ENCODE data around the gene GPR39.

DNA sequence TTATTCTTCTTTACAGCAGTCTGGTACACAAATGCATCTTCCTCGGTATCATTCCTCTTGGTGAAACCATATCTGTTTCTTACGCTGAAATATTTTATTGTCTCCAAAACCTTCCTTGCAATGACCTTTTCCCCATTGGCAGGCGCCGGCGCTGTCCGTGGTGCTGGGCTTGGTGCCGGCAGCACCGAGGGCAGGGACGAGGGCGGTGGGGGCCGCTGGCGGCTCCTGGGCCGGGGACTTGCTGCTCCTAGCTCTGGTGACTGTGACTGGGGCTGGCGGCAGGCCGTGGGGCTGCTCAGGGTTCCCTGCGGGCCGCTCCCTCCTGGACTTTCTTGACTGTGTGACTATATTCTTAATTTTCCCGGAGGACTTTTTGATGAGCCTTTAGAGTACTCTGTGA lies 72.5 kb downstream of the GPR39 start:
- TF ChIP-seq POLR2A (IDR thresholded peaks at IDR 0.05) (no peak), POLR2AphosphoS5 (IDR thresholded peaks at IDR 0.05) (no peak)
- TF ChIP-seq, protein P1, sequence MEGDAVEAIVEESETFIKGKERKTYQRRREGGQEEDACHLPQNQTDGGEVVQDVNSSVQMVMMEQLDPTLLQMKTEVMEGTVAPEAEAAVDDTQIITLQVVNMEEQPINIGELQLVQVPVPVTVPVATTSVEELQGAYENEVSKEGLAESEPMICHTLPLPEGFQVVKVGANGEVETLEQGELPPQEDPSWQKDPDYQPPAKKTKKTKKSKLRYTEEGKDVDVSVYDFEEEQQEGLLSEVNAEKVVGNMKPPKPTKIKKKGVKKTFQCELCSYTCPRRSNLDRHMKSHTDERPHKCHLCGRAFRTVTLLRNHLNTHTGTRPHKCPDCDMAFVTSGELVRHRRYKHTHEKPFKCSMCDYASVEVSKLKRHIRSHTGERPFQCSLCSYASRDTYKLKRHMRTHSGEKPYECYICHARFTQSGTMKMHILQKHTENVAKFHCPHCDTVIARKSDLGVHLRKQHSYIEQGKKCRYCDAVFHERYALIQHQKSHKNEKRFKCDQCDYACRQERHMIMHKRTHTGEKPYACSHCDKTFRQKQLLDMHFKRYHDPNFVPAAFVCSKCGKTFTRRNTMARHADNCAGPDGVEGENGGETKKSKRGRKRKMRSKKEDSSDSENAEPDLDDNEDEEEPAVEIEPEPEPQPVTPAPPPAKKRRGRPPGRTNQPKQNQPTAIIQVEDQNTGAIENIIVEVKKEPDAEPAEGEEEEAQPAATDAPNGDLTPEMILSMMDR (IDR thresholded peaks at IDR 0.05), result no peak

All from upper lobe of left lung (tissue), 4 donors.